NCI-H2196 treated with DMSO at 0.1 percent for 48 hours (cell line): Measurements from ENCODE around the gene PARPBP.
"Not testable (repeated sequence)": the region's sequence is repeated elsewhere in the genome, so short reads cannot be mapped to it uniquely, and the experiment has no call there.

Experiments used
- DNase-seq: peaks from one replicate; lab custom pipeline; 2025; ENCODE audit not compliant: unreplicated experiment; lab: John Stamatoyannopoulos, UW

The PARPBP gene

GRCh38 chr12:102119674-102120563 is at the start of gene PARPBP, which contains the start of gene NUP37:
Gene PARPBP, plus strand, starts transcription at chr12:102120183. Its CDS starts 3,706 bp downstream, at chr12:102123889.
Gene NUP37, minus strand, starts transcription at chr12:102120114. Its CDS starts 1,596 bp downstream, at chr12:102118518.
- peak; percentile 66 for DNase-seq

GRCh38 chr12:102072092-102072491 is 47.9 kb upstream of the PARPBP start:
- not testable (repeated sequence) for DNase-seq

GRCh38 chr12:102080842-102081241 is 39.1 kb upstream of the PARPBP start:
- DNase-seq = no peak

GRCh38 chr12:102089228-102089835 is 30.7 kb upstream of the PARPBP start:
- DNase-seq = not testable (repeated sequence)

GRCh38 chr12:102093319-102093718 is 26.7 kb upstream of the PARPBP start:
- no peak for DNase-seq

GRCh38 chr12:102095677-102096263 is 24.2 kb upstream of the PARPBP start:
- no peak for DNase-seq

- DNase-seq = no peak
Observed at GRCh38 chr12:102096855-102097254, 23.1 kb upstream of the PARPBP start.

GRCh38 chr12:102106905-102107304 is 13.1 kb upstream of the PARPBP start:
- DNase-seq = no peak

- no peak for DNase-seq
Observed at GRCh38 chr12:102107970-102108369, 12.0 kb upstream of the PARPBP start.

GRCh38 chr12:102110782-102111181 is 9.2 kb upstream of the PARPBP start:
- no peak for DNase-seq

- DNase-seq = no peak
Observed at GRCh38 chr12:102114212-102114611, 5.8 kb upstream of the PARPBP start.

- DNase-seq = no peak
Observed at GRCh38 chr12:102116392-102116791, 3.6 kb upstream of the PARPBP start.

GRCh38 chr12:102118874-102119273 is 1.1 kb upstream of the PARPBP start:
- DNase-seq = no peak

- DNase-seq = no peak
Observed at GRCh38 chr12:102120564-102120873, 536 bp downstream of the PARPBP start.

- no peak for DNase-seq
Observed at GRCh38 chr12:102120886-102121285, 903 bp downstream of the PARPBP start.

GRCh38 chr12:102121328-102121727 is 1.3 kb downstream of the PARPBP start:
- DNase-seq = not testable (repeated sequence)

- DNase-seq = not testable (repeated sequence)
Observed at GRCh38 chr12:102130720-102131119, 10.7 kb downstream of the PARPBP start.

- not testable (repeated sequence) for DNase-seq
Observed at GRCh38 chr12:102131442-102131841, 11.5 kb downstream of the PARPBP start.

GRCh38 chr12:102137619-102138018 is 17.6 kb downstream of the PARPBP start:
- not testable (repeated sequence) for DNase-seq

GRCh38 chr12:102142866-102143373 is 22.9 kb downstream of the PARPBP start:
- not testable (repeated sequence) for DNase-seq

GRCh38 chr12:102144221-102144620 is 24.2 kb downstream of the PARPBP start:
- DNase-seq = no peak
